Suprapubic skin (tissue), 3 donors: Measurements from ENCODE around the gene CCDC178.

Source experiments
- CTCF ChIP-seq, 2 donors: fragments of 200-600 bp in 1 of 2; fragments of 450-650 bp in 1 of 2; sonication (generic) in 1 of 2; IDR thresholded peaks; one replicate each; pipeline ENCODE4 v1.5.1; 2016 to 2019; ENCODE audit warnings: antibody characterized with exemption in 2 of 2, mild to moderate bottlenecking in 1 of 2, moderate library complexity in 1 of 2
- POLR2A ChIP-seq, 2 donors: fragments of 450-650 bp; IDR thresholded peaks; one replicate each; pipeline ENCODE4 v1.6.1; 2017; ENCODE audit warnings: antibody characterized with exemption in 2 of 2, mild to moderate bottlenecking in 2 of 2, moderate library complexity in 2 of 2

- no peak for TF ChIP-seq POLR2A (IDR thresholded peaks at IDR 0.05)
- no peak for TF ChIP-seq CTCF (IDR thresholded peaks at IDR 0.05)
Observed at GRCh38 chr18:32922951-32923430, 517.5 kb downstream of the CCDC178 start.
